Adipocyte (in vitro differentiated cells): Measurements from ENCODE around the gene BTRC.

Experiments used
- DNase-seq: peaks from one replicate; pipeline ENCODE4 v3.0.0-alpha.2; 2015; ENCODE audit warnings: low read depth
- H3K27me3 ChIP-seq: replicated peaks from 2 replicates; pipeline ENCODE4 v1.7.0; 2013; ENCODE audit warnings: mild to moderate bottlenecking, low read length, moderate library complexity; ENCODE audit not compliant: control insufficient read depth, insufficient read depth
- H3K36me3 ChIP-seq: 2 replicates; pipeline ENCODE4 v1.7.0; 2013; ENCODE audit warnings: low read length, mild to moderate bottlenecking, moderate library complexity; ENCODE audit not compliant: control insufficient read depth, insufficient read depth, severe bottlenecking
- H3K4me1 ChIP-seq: 2 replicates; pipeline ENCODE4 v1.7.0; 2013; ENCODE audit warnings: mild to moderate bottlenecking, low read length, moderate library complexity; ENCODE audit not compliant: control insufficient read depth, insufficient read depth
- H3K4me3 ChIP-seq: 2 replicates; pipeline ENCODE4 v1.7.0; 2013; ENCODE audit warnings: mild to moderate bottlenecking, low read length, moderate library complexity
- H3K9ac ChIP-seq: 2 replicates; pipeline ENCODE4 v1.7.0; 2013; ENCODE audit warnings: mild to moderate bottlenecking, low read length, moderate library complexity
- H3K9me3 ChIP-seq: 2 replicates; pipeline ENCODE4 v1.7.0; 2013; ENCODE audit warnings: mild to moderate bottlenecking, low read length, moderate library complexity; ENCODE audit not compliant: control insufficient read depth

Gene BTRC

DNA sequence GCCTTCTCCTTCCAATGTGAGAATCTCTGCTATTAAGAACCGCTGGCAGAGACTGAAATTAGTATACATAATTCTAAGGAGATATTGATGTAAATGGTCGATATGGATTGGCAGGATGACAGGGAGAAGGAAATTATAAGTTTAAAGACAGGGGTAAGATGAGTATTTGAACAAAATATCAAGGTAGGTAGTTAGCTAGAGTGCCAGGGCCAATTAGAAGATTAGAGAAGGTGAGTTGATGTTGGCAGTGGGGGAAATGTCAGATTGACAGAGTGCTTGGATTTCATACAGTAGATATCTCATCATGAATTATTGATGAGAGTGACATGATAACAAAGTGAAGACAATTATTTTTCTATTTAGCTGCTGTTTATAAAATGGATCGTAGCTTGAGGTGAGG, 74.1 kb downstream of the BTRC start:
- Histone ChIP-seq H3K27me3 (no peaks in the 10 kb centered on the region), H3K4me1 (peaks cover 3% of the 10 kb centered on the region), H3K4me3 (no peak overlapping the region), H3K9ac (no peak overlapping the region), H3K9me3 (no peaks in the 10 kb centered on the region), H3K36me3 (no peaks in the 10 kb centered on the region)
- DNase-seq = no peak

DNA sequence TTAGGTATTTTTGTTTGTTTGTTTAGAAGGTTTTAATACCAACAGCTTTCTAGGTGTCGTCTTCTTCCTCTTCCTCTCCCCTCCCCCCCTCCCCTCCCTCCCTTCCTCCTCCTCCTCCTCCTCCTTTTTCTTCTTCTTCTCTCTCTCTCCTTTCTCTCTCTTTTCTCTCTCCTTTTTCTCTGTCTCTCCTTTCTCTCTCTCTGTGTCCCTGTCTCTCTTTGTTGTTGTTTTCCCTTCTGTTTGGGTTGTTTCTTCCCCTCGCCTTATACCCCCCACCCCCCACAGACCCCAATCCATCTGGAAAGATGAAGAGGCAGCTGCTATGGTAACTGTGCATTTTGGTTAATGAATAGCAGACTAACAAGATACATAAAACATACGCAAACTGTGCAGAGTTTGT, 75.5 kb downstream of the BTRC start:
- no peaks in the 10 kb centered on the region for H3K27me3 ChIP-seq
- no peaks in the 10 kb centered on the region for H3K36me3 ChIP-seq
- peaks cover 3% of the 10 kb centered on the region for H3K4me1 ChIP-seq
- H3K9me3 ChIP-seq = no peaks in the 10 kb centered on the region
- no peak for DNase-seq
- H3K9ac ChIP-seq = no peak overlapping the region
- H3K4me3 ChIP-seq = no peak overlapping the region

DNA sequence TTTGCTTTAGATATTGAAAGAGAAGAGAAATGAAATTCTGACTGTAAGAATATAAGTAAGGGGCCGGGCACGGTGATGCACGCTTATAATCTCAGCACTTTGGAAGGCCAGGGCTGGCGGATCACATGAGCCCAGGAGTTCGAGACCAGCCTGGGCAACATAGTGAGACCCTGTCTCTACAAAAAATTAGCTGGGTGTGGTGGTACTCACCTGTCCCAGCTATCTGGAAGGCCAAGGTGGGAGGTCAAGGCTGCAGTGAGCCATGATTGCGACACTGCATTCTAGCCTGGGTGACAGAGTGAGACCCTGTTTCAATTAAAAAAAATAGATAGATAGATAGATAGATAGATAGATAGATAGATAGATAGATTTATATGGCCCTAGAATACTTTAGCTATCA, 82.3 kb downstream of the BTRC start:
- Histone ChIP-seq H3K27me3 (no peaks in the 10 kb centered on the region), H3K36me3 (no peaks in the 10 kb centered on the region), H3K9me3 (no peaks in the 10 kb centered on the region), H3K4me1 (peaks cover 12% of the 10 kb centered on the region), H3K9ac (no peak overlapping the region), H3K4me3 (no peak overlapping the region)
- no peak for DNase-seq

DNA sequence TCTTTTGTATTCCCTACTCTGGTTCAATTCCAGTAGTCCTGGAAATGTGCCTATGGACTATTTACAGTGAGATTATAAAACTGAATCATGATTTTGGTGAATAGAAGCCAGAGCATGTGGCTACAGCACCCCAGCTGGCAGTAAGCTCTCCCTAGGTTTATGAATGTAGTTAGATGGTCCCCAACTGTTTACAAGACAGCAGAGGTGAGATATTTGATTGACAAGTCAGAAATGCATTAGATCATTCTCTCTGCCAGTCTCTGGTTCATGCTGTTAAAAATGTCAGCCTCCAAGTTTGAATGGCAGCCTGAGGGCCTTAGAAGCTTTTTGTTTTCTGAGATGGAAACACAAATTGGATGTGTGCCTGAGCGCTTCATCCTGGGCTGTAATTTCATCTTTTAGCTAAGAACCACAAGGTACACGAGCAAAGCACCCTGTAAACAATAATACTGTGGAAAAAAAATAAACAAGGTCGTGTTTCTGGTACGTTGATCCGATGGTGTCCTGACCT, 85.0 kb downstream of the BTRC start:
- no peaks in the 10 kb centered on the region for H3K36me3 ChIP-seq
- H3K9ac ChIP-seq = no peak overlapping the region
- peaks cover 16% of the 10 kb centered on the region for H3K4me1 ChIP-seq
- no peaks in the 10 kb centered on the region for H3K27me3 ChIP-seq
- H3K9me3 ChIP-seq = no peaks in the 10 kb centered on the region
- DNase-seq = no peak
- no peak overlapping the region for H3K4me3 ChIP-seq

DNA sequence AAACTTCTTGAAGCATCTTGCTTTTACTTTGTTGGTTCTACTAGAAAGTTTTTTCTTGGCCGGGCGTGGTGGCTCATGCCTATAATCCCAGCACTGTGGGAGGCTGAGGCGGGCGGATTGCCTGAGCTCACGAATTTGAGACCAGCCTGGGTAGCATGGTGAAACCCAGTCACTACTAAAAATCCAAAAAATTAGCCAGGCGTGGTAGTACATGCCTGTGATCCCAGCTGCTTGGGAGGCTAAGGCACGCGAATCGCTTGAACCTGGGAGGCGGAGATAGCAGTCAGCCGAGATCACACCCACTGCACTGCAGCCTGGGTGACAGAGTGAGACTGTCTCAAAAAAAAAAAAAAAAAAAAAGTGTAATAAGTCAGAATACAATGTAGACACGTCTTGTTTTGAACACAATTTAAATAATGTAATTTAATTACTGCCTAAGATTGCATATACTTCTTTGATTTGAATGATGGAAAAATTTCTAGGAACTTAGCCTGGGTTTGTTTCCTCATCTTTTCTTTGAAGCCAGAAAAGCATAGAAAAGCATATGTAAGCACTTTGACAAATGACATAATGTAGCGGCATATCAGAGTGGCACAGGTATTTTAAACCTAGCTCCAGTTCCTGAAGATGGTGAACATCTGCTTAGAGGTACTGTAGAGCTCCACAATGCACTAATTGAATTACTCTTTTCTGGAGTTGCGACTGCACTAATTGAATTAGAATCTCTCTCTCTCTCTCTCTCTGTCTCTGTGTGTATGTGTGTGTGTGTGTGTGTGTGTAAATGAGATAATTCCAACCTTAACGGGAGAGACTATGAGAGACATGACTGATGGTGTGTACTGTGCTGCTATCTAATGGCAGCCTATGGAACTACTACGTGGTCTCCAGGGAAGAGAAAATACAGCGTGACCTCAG, 87.8 kb downstream of the BTRC start:
- H3K9ac ChIP-seq = no peak overlapping the region
- DNase-seq = peak; percentile 66
- no peak overlapping the region for H3K4me3 ChIP-seq
- no peaks in the 10 kb centered on the region for H3K27me3 ChIP-seq
- H3K36me3 ChIP-seq = no peaks in the 10 kb centered on the region
- H3K4me1 ChIP-seq = peaks cover 3% of the 10 kb centered on the region
- H3K9me3 ChIP-seq = no peaks in the 10 kb centered on the region

DNA sequence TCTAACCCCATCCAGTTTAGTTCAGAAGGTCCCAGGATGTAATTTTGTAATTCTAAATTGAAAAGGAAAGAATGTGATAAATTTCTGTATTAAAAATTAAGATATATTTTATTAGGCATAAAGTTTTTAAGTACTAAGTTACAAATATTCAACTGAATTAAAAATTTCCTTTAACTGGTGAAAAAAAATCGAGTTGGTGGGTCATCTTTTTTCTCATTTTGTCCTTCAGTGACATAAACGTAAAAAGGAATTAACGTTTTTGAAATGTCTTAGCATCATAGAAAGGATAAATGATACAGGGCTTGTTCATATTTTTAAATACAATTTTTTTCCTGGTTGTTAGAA, 88.5 kb downstream of the BTRC start:
- no peaks in the 10 kb centered on the region for H3K27me3 ChIP-seq
- H3K4me1 ChIP-seq = peaks cover 3% of the 10 kb centered on the region
- DNase-seq = no peak
- no peak overlapping the region for H3K9ac ChIP-seq
- no peak overlapping the region for H3K4me3 ChIP-seq
- H3K9me3 ChIP-seq = no peaks in the 10 kb centered on the region
- H3K36me3 ChIP-seq = no peaks in the 10 kb centered on the region

DNA sequence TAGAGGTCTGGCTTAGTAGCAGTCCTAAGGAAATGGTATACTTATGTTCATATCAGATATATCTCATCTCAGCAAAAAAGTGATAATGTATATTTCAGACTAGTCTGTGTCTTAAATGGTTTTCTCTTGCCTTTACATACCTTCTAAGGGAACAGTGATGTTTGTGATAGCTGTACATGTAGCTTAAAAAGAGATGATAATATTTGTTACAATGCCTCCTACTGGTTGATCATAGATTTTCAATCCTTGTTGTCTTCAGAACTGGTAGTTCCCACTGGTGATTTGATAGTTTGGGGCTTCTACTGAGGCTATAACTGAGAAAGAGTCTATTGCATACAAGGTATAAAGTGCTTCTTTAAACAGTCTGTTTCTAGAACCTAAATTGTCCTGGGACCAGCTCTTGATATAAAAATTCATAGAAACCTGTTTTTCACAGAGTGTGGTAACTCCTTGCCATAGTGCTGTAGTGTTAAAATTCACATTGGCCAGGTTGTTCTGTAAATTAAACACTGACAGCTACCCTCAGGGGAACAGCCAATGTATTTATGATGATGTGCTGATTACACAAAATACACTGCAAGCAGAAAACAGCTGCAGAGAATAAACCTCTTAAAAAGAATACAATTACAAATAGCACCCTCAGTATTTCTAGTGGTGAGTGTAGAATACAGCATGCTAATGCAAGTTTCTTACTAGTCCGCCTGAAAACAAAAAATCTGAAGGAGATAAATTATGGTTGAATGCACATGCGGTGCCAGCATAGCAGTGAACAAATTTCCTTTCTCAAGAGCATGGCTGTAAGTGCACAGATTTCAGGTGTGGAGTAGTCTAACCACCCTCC, 90.3 kb downstream of the BTRC start:
- Histone ChIP-seq H3K36me3 (no peaks in the 10 kb centered on the region), H3K9me3 (no peaks in the 10 kb centered on the region), H3K9ac (no peak overlapping the region), H3K4me3 (no peak overlapping the region), H3K27me3 (no peaks in the 10 kb centered on the region), H3K4me1 (peaks cover 3% of the 10 kb centered on the region)
- peak; percentile 23 for DNase-seq

DNA sequence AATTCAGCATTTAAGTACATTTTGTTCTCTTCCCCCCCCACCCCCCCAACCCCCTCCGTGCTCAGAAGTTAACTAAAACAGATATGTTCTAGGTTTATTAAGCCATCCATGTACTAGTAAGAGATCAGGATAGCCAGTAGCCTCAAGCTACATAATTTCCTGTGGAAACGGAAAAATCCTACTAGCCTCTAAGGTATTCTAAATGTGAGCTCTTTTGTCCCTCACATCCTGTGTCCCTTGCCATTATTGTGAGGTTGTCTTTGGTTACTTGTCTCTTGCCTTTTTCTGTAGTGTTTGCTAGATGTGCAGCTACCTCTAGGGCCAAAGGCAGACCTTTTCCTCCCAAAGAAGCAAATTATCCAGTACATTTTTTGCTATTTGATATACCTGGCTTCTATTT, 92.1 kb downstream of the BTRC start:
- Histone ChIP-seq H3K4me3 (no peak overlapping the region), H3K4me1 (peaks cover 3% of the 10 kb centered on the region), H3K9me3 (no peaks in the 10 kb centered on the region), H3K36me3 (no peaks in the 10 kb centered on the region), H3K9ac (no peak overlapping the region), H3K27me3 (no peaks in the 10 kb centered on the region)
- DNase-seq = no peak

DNA sequence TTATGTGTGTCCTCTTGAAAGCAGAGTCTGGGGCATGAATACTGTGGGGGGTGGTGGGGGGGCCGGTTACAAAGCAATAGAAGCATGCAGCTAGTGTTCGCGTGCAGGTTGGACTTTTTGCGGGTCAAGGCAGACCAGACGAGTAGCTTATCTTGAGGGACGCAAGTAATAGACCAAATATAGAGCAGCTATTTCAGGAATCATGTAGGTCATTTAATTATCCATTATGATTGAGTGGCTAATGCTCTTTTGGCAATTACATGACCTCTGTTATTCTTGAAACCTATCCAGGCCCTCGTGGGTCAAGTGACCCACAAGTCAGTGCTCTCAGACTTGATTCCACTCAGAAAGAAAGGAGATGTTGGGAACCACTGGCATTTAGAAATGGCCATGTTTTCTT, 93.0 kb downstream of the BTRC start:
- peaks cover 2% of the 10 kb centered on the region for H3K4me1 ChIP-seq
- H3K9ac ChIP-seq = no peak overlapping the region
- no peaks in the 10 kb centered on the region for H3K9me3 ChIP-seq
- H3K27me3 ChIP-seq = no peaks in the 10 kb centered on the region
- H3K36me3 ChIP-seq = no peaks in the 10 kb centered on the region
- no peak for DNase-seq
- H3K4me3 ChIP-seq = no peak overlapping the region

DNA sequence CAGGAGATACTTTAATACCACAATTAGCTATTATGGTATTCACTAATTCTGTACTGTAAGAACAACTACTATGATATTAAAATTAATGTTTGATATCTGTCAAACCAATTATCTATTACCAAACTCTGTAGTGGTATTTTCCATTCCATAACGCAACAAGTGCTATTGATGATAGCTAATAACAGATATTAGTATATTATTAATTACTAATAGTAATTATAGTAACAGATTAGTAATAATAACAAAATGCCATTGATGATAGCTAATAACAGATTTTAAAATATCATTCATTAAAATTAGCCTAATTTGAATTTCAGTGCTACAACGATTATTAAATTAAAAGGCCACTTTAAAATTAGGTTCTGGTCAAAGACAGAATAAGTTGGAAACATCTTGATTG, 93.5 kb downstream of the BTRC start:
- no peaks in the 10 kb centered on the region for H3K9me3 ChIP-seq
- H3K9ac ChIP-seq = no peak overlapping the region
- H3K4me3 ChIP-seq = no peak overlapping the region
- no peaks in the 10 kb centered on the region for H3K36me3 ChIP-seq
- no peak for DNase-seq
- no peaks in the 10 kb centered on the region for H3K27me3 ChIP-seq
- no peaks in the 10 kb centered on the region for H3K4me1 ChIP-seq

DNA sequence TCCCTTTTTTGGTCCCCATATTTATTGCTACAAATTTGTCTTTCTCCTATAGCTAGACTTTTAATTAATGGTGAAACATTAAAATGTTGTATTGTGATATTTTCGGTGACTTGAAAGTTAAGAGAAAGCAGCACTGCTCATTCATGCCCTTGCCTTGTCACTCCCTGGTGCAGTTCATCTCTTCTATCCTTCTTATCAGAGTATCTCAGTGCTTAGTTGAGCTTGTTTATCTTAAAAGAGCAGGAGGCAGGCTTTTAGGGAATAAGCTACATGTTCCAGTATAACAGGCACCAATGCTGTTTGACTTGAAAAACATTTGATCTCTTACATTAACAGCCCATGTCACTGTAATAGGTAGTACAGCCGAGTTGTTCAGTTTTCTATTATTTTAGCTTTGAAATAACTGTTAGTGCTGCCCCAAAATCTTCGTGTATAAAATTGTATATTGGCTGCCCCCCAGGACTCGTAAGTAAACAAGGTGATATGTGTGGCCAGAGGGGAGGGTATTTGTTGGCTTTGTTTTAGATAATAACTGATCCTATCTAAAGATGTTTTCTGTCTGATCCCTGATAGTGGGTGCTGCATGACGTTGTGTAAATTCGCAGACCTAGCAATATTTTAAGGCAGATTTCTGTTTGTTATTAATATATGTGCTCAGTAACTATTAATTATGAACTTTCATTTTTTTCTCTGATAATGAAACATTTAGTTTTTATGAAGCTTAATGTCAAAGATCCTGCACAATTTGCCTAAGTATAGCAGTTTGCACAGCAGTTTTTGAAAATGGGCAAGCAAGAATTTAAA, 96.5 kb downstream of the BTRC start:
- no peaks in the 10 kb centered on the region for H3K27me3 ChIP-seq
- H3K9ac ChIP-seq = no peak overlapping the region
- H3K36me3 ChIP-seq = no peaks in the 10 kb centered on the region
- peaks cover 4% of the 10 kb centered on the region for H3K4me1 ChIP-seq
- DNase-seq = no peak
- H3K4me3 ChIP-seq = no peak overlapping the region
- no peaks in the 10 kb centered on the region for H3K9me3 ChIP-seq
